Naive thymus-derived CD4-positive, alpha-beta T cell (primary cell): Measurements from ENCODE around the gene B3GNT5. TPM values are rescaled to one million over a fixed set of nuclear protein-coding genes. Genes with fewer than 3 reads are reported as not detected.

Experiments used
- ATAC-seq: fragments of 150-1000 bp; cut with Tn5 transposase; 2 replicates; pipeline ENCODE4 v1.10.0; 2021; ENCODE audit warnings: mild to moderate bottlenecking, moderate library complexity
- CTCF ChIA-PET: fragments of 350-600 bp; sonication (Branson Sonifier 250); formaldehyde crosslinking; loops from one replicate; lab custom pipeline; 2021; ENCODE audit warnings: antibody characterized with exemption; lab: Charles Lee
- POLR2A ChIA-PET: fragments of 350-600 bp; sonication (Branson Sonifier 250); formaldehyde crosslinking; loops from one replicate; lab custom pipeline; 2021; ENCODE audit warnings: antibody characterized with exemption, inconsistent platforms; lab: Charles Lee
- DNase-seq, 9 donors: peaks; one replicate each; pipeline versions ENCODE4 v3.0.0 to v3.0.0-alpha.2; 2020 to 2022; ENCODE audit warnings: mixed read lengths in 1 of 9
- H3K27ac ChIP-seq: one replicate; pipeline ENCODE4 v1.7.0; 2013; ENCODE audit warnings: mild to moderate bottlenecking, low read depth, low read length, moderate library complexity
- H3K27me3 ChIP-seq, 2 donors: one replicate each; pipeline ENCODE4 v1.7.0; 2013; ENCODE audit warnings: low read length in 2 of 2, mild to moderate bottlenecking in 2 of 2, moderate library complexity in 2 of 2; ENCODE audit not compliant: control insufficient read depth in 2 of 2, insufficient read depth in 2 of 2
- H3K36me3 ChIP-seq, 3 experiments: 1 replicate in 2 of 3; 2 replicates in 1 of 3; pipeline ENCODE4 v1.7.0; 2013; ENCODE audit warnings: low read length in 3 of 3, mild to moderate bottlenecking in 3 of 3, moderate library complexity in 1 of 3; ENCODE audit not compliant: insufficient read depth in 3 of 3, control insufficient read depth in 2 of 3
- H3K4me1 ChIP-seq, 2 donors: one replicate each; pipeline ENCODE4 v1.7.0; 2013; ENCODE audit warnings: low read length in 2 of 2, mild to moderate bottlenecking in 2 of 2, moderate library complexity in 1 of 2; ENCODE audit not compliant: control insufficient read depth in 2 of 2, insufficient read depth in 2 of 2
- H3K4me3 ChIP-seq: 2 replicates; pipeline ENCODE4 v1.7.0; 2013; ENCODE audit warnings: mild to moderate bottlenecking, low read length
- H3K9me3 ChIP-seq, 3 experiments: 1 replicate in 2 of 3; 2 replicates in 1 of 3; pipeline ENCODE4 v1.7.0; 2013; ENCODE audit warnings: low read length in 3 of 3; ENCODE audit not compliant: control insufficient read depth in 2 of 3
- H3K27ac Mint-ChIP-seq, 9 donors: one replicate each; pipeline ENCODE4 v1.8.0; 2020 to 2022; ENCODE audit warnings: mixed read lengths in 9 of 9, mild to moderate bottlenecking in 8 of 9, moderate library complexity in 5 of 9, inconsistent platforms in 2 of 9
- H3K27me3 Mint-ChIP-seq, 5 donors: one replicate each; pipeline ENCODE4 v1.8.0; 2021 to 2022; ENCODE audit warnings: mixed read lengths in 5 of 5, mild to moderate bottlenecking in 1 of 5
- H3K36me3 Mint-ChIP-seq, 5 donors: one replicate each; pipeline ENCODE4 v1.8.0; 2020 to 2022; ENCODE audit warnings: mixed read lengths in 5 of 5, mild to moderate bottlenecking in 3 of 5, inconsistent platforms in 1 of 5
- H3K4me1 Mint-ChIP-seq, 7 donors: one replicate each; pipeline ENCODE4 v1.8.0; 2020 to 2022; ENCODE audit warnings: mixed read lengths in 7 of 7, mild to moderate bottlenecking in 3 of 7, inconsistent platforms in 1 of 7
- H3K4me3 Mint-ChIP-seq, 10 donors: one replicate each; pipeline ENCODE4 v1.8.0; 2020 to 2022; ENCODE audit warnings: mild to moderate bottlenecking in 10 of 10, mixed read lengths in 10 of 10, moderate library complexity in 6 of 10, inconsistent platforms in 2 of 10
- H3K9me3 Mint-ChIP-seq, 11 donors: one replicate each; pipeline ENCODE4 v1.8.0; 2020 to 2022; ENCODE audit warnings: mixed read lengths in 11 of 11, mild to moderate bottlenecking in 4 of 11, inconsistent platforms in 1 of 11, moderate library complexity in 1 of 11
- intact Hi-C, 2 donors: fragments of 100-400 bp; cut with micrococcal nuclease; formaldehyde crosslinking; loops; one replicate each; pipeline ENCODE4 v1.15.1; 2023
- polyA plus RNA-seq, 2 donors: library from polyadenylated mRNA; unstranded; fragments of 300-500 nt; fragmentation: Illumina TruSeq; gene quantifications; one replicate each; pipeline ENCODE4 v1.2.3, GENCODE V29; 2021
- total RNA-seq, 6 experiments: library from RNA in 5 of 6; stranded (reverse) in 5 of 6; gene quantifications; 1 replicate in 5 of 6; 2 replicates in 1 of 6; pipeline ENCODE4 v1.2.3 and lab custom pipeline; 2021 to 2026

B3GNT5 gene
- total and polyA plus RNA-seq, 7 experiments from 2014 or later, result 0.22 to 13.1 (median 1.5) TPM; not detected in 2

DNA sequence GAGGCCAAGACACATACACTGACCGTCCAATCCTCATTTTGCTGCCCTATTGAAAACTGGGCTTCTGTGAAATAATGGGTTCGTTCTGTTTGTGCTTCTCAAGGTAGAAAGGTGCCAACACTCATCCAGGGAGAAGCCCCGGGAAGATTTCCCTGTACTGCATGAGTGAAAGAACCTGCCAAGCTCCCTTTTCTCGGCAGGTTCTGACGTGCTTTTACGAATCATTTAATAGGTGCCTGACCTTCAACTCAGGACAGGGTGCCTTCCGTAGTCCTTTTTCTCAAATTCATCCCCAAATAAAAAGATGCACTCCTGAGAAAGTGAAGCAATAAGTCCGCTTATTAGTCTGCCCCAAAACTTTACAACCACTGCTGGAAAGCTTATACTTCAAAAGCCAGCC lies 64.2 kb downstream of the B3GNT5 start:
- Histone ChIP-seq H3K9me3 (no peaks in the 10 kb centered on the region), H3K4me3 (no peak overlapping the region), H3K4me1 (peaks cover 0 to 12% of the 10 kb centered on the region in 2 donors), H3K27me3 (no peaks in the 10 kb centered on the region), H3K36me3 (no peaks in the 10 kb centered on the region), H3K27ac (no peak overlapping the region)
- ATAC-seq (no peak), DNase-seq (no peak)
- H3K27ac Mint-ChIP-seq, result peak overlapping the region in 1 of 9 donors; percentile 40
- H3K27me3 Mint-ChIP-seq, result no peaks in the 10 kb centered on the region
- intact Hi-C loops, result loop anchor here in 1 of 2 donors (5.0 kb wide), 1 partner anchor 65 kb away; no protein-coding TSS in a partner anchor
- peaks cover 7 to 20% (median 13%) of the 10 kb centered on the region in 7 donors for H3K4me1 Mint-ChIP-seq
- ChIA-PET CTCF (no interaction called here), POLR2A (no interaction called here)
- no peak overlapping the region for H3K4me3 Mint-ChIP-seq
- H3K36me3 Mint-ChIP-seq, result no peaks in the 10 kb centered on the region
- no peaks in the 10 kb centered on the region for H3K9me3 Mint-ChIP-seq

DNA sequence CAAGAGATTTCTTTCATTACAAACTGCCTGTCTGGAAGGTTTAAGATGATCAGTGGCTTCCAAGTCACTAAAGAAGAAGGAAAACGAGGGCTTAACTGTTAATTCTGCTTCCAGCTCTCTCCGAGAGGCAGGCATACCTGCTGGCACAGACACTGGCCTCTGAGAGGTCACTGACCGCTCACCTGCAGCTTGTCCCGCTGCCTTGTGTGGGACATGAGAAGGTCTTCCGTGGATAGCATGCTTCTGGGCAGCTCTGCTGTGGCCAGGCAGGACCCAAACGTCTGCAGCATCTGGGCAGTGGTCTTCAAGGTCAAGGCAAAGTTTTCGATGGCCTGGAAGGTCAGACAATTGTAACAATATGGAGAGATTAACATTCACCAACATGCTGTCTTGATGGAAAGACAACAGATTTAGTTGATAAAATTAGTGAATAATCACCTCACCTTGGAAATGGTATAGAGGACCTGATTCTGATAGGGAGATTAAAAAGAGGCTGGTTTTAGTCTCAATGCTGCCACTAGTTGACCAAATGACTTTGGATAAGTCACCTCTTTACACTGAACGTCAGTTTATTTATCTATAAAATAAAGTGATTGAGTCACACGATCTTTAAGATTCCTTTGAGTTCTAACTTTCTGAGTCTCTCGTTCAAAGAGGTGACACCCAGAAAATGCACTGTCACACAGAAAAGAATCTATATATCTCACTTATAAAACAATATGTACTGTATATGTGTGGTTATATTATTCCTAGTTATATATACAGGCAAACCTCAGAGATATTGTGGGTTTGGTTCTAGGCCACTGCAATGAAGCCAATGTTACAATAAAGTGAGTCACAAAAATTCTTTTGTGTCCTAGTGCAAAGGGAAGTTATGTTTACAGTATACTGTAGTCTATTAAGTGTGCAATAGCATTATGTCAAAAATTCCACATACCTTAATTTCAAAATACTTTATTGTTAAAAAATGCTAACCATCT lies 65.1 kb downstream of the B3GNT5 start:
- H3K27ac ChIP-seq, result no peak overlapping the region
- H3K27me3 ChIP-seq, result no peaks in the 10 kb centered on the region
- ChIA-PET CTCF (no interaction called here), POLR2A (no interaction called here)
- no peaks in the 10 kb centered on the region for H3K9me3 ChIP-seq
- Mint-ChIP-seq H3K27me3 (no peaks in the 10 kb centered on the region), H3K27ac (peak overlapping the region in 1 of 9 donors; percentile 40), H3K36me3 (no peaks in the 10 kb centered on the region), H3K9me3 (no peaks in the 10 kb centered on the region), H3K4me1 (peaks cover 7 to 20% (median 13%) of the 10 kb centered on the region in 7 donors), H3K4me3 (peak overlapping the region in 1 of 10 donors; percentile 78)
- no peaks in the 10 kb centered on the region for H3K36me3 ChIP-seq
- intact Hi-C loops, result loop anchor here in 1 of 2 donors (5.0 kb wide), 1 partner anchor 64 kb away; no protein-coding TSS in a partner anchor
- DNase-seq, result no peak
- no peak overlapping the region for H3K4me3 ChIP-seq
- peaks cover 0 to 12% of the 10 kb centered on the region in 2 donors for H3K4me1 ChIP-seq
- peak; percentile 34 for ATAC-seq

DNA sequence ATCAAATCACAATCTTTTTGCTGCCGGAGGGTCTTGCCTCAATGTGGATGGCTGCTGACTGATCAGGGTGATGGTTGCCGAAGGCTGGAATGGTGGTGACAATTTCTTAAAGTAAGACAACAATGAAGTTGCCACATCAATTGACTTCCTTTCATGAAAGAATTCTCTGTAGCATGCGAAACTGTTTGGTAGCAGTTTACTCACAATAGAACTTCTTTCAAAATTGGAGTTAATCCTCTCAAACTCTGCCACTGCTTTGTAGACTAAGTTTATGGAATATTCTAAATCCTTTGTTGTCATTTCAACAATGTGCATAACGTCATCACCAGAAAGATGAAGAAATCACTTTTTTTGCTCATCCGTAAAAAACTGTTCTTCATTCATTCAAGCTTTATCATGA lies 65.8 kb downstream of the B3GNT5 start:
- H3K9me3 Mint-ChIP-seq, result no peaks in the 10 kb centered on the region
- no peaks in the 10 kb centered on the region for H3K9me3 ChIP-seq
- ATAC-seq (peak; percentile 41), DNase-seq (peak in 3 of 9 donors; percentile 11 to 31 (median 14))
- peaks cover 7 to 20% (median 13%) of the 10 kb centered on the region in 7 donors for H3K4me1 Mint-ChIP-seq
- H3K4me1 ChIP-seq, result peaks cover 0 to 12% of the 10 kb centered on the region in 2 donors
- H3K4me3 ChIP-seq, result no peak overlapping the region
- ChIA-PET CTCF (no interaction called here), POLR2A (no interaction called here)
- peak overlapping the region in 2 of 9 donors; percentile 25 to 73 for H3K27ac Mint-ChIP-seq
- no peaks in the 10 kb centered on the region for H3K36me3 ChIP-seq
- intact Hi-C loops, result loop anchor here in 1 of 2 donors (5.0 kb wide), 1 partner anchor 63 kb away; no protein-coding TSS in a partner anchor
- H3K36me3 Mint-ChIP-seq, result no peaks in the 10 kb centered on the region
- H3K27ac ChIP-seq, result no peak overlapping the region
- no peaks in the 10 kb centered on the region for H3K27me3 Mint-ChIP-seq
- peak overlapping the region in 9 of 10 donors; percentile 5 to 78 (median 42) for H3K4me3 Mint-ChIP-seq
- H3K27me3 ChIP-seq, result no peaks in the 10 kb centered on the region

DNA sequence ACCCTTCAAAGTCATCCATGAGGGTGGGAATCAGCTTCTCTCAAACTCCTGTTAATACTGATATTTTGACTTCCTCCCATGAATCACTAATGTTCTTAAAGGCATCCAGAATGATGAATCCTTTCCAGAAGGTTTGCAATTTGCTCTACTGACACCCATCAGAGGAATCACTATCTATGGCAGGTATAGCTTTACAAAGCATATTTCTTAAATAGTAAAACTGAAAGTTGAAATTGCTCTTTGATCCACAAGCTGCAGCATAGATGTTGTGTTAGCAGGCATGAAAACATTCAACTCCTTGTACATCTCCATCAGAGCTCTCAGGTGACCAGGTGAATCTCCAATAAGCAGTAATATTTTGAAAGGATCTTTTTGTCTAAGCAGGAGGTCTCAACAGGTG lies 66.3 kb downstream of the B3GNT5 start:
- H3K4me3 Mint-ChIP-seq, result peak overlapping the region in 9 of 10 donors; percentile 5 to 78 (median 42)

More for the DNA sequence above, 66.3 kb downstream of the B3GNT5 start:
- POLR2A ChIA-PET, result no interaction called here
- H3K27ac Mint-ChIP-seq, result peak overlapping the region in 3 of 9 donors; percentile 4 to 73 (median 25)
- no peaks in the 10 kb centered on the region for H3K27me3 ChIP-seq
- no peak overlapping the region for H3K4me3 ChIP-seq
- no peaks in the 10 kb centered on the region for H3K36me3 ChIP-seq
- no peaks in the 10 kb centered on the region for H3K27me3 Mint-ChIP-seq
- H3K27ac ChIP-seq, result no peak overlapping the region
- peaks cover 0 to 12% of the 10 kb centered on the region in 2 donors for H3K4me1 ChIP-seq
- intact Hi-C loops, result loop anchor here in 1 of 2 donors (5.0 kb wide), 1 partner anchor 63 kb away; no protein-coding TSS in a partner anchor
- H3K9me3 ChIP-seq, result no peaks in the 10 kb centered on the region
- ATAC-seq (no peak), DNase-seq (peak in 1 of 9 donors; percentile 4)
- no peaks in the 10 kb centered on the region for H3K9me3 Mint-ChIP-seq
- H3K36me3 Mint-ChIP-seq, result no peaks in the 10 kb centered on the region
- CTCF ChIA-PET, result interaction anchor here (1.0 kb wide), 1 partner anchor 8 kb away, joined by 3 read pairs; no protein-coding TSS in a partner anchor
- H3K4me1 Mint-ChIP-seq, result peaks cover 7 to 20% (median 13%) of the 10 kb centered on the region in 7 donors

Other genes starting within 250 kb of the B3GNT5 start
- gene MCCC1, start 153.8 kb upstream of the B3GNT5 start, total RNA-seq, result 10 to 100 TPM; 17.7 to 37.5 (median 31.8) TPM
- gene MCCC1, start 153.8 kb upstream of the B3GNT5 start, polyA plus RNA-seq, result 10 to 100 TPM; 26.4 to 31.8 TPM
- 1 to 10 TPM; 1.1 to 8.6 (median 1.5) TPM for gene LAMP3, start 90.5 kb upstream of the B3GNT5 start, total RNA-seq
- gene LAMP3, start 90.5 kb upstream of the B3GNT5 start, polyA plus RNA-seq, result 1 to 10 TPM; 2.6 to 4.0 TPM
- 1 to 10 TPM in 2 of 5 experiments, under 1 TPM in 3; 0.27 to 4.3 (median 0.67) TPM for gene MCF2L2, start 175.4 kb downstream of the B3GNT5 start, total RNA-seq
- gene MCF2L2, start 175.4 kb downstream of the B3GNT5 start, polyA plus RNA-seq, result under 1 TPM in 1 of 2 donors, not detected in 1; 0.15 TPM